MM.1S (cell line): Measurements from ENCODE around the gene OLFM4.

Experiments used
- DNase-seq: peaks from one replicate; pipeline ENCODE4 v3.0.0-alpha.2; 2015
- H2AFZ ChIP-seq: fragments of 300-600 bp; sonication (generic); 2 replicates; pipeline ENCODE4 v1.6.0; 2016; ENCODE audit warnings: antibody characterized with exemption, low read length
- H3F3A ChIP-seq: fragments of 300-600 bp; sonication (generic); 2 replicates; pipeline ENCODE4 v1.6.1; 2016; ENCODE audit warnings: mild to moderate bottlenecking, antibody characterized with exemption, low read length, moderate library complexity, mixed read lengths; ENCODE audit not compliant: insufficient read depth
- H3K27ac ChIP-seq: fragments of 300-600 bp; sonication (generic); 2 replicates; pipeline ENCODE4 v1.5.1; 2016; ENCODE audit warnings: mild to moderate bottlenecking, low read length
- H3K27me3 ChIP-seq: fragments of 300-600 bp; sonication (generic); replicated peaks from 2 replicates; pipeline ENCODE4 v1.6.0; 2016; ENCODE audit warnings: low read length; ENCODE audit not compliant: insufficient read depth
- H3K36me3 ChIP-seq: fragments of 300-600 bp; sonication (generic); replicated peaks from 2 replicates; pipeline ENCODE4 v1.6.1; 2016; ENCODE audit warnings: mild to moderate bottlenecking, low read length, mixed read lengths; ENCODE audit not compliant: insufficient read depth
- H3K4me1 ChIP-seq: fragments of 300-600 bp; sonication (generic); 2 replicates; pipeline ENCODE4 v1.6.1; 2016; ENCODE audit warnings: low read length, mixed read lengths
- H3K4me2 ChIP-seq: fragments of 300-600 bp; sonication (generic); 2 replicates; pipeline ENCODE4 v1.6.0; 2016; ENCODE audit warnings: low read depth, low read length
- H3K4me3 ChIP-seq: fragments of 300-600 bp; sonication (generic); 2 replicates; pipeline ENCODE4 v1.5.1; 2016; ENCODE audit warnings: low read length, mixed read lengths
- H3K79me2 ChIP-seq: fragments of 300-600 bp; sonication (generic); 2 replicates; pipeline ENCODE4 v1.6.1; 2016; ENCODE audit warnings: mixed run types, low read length, mixed read lengths
- H3K9ac ChIP-seq: fragments of 300-600 bp; sonication (generic); 2 replicates; pipeline ENCODE4 v1.6.1; 2016; ENCODE audit warnings: low read length, mixed read lengths
- H3K9me2 ChIP-seq: fragments of 300-600 bp; sonication (generic); replicated peaks from 2 replicates; pipeline ENCODE4 v1.6.1; 2016; ENCODE audit warnings: mild to moderate bottlenecking, low read length, mixed read lengths; ENCODE audit not compliant: insufficient read depth
- H3K9me3 ChIP-seq: fragments of 300-600 bp; sonication (generic); replicated peaks from 2 replicates; pipeline ENCODE4 v1.6.1; 2016; ENCODE audit warnings: mild to moderate bottlenecking, low read length, mixed read lengths; ENCODE audit not compliant: insufficient read depth
- H4K20me1 ChIP-seq: fragments of 300-600 bp; sonication (generic); 2 replicates; pipeline ENCODE4 v1.6.1; 2016; ENCODE audit warnings: mild to moderate bottlenecking, low read length, moderate library complexity, mixed read lengths; ENCODE audit not compliant: insufficient read depth
- CTCF ChIP-seq: fragments of 300-600 bp; sonication (generic); IDR thresholded peaks from 2 replicates; pipeline ENCODE4 v1.5.1; 2016; ENCODE audit warnings: antibody characterized with exemption, low read length, mixed read lengths
- EZH2 ChIP-seq: fragments of 300-600 bp; sonication (generic); optimal IDR thresholded peaks from 2 replicates; pipeline ENCODE3; 2017; ENCODE audit warnings: low read depth, mild to moderate bottlenecking, antibody characterized with exemption, low read length, mixed read lengths
- EZH2phosphoT487 ChIP-seq: fragments of 300-600 bp; sonication (generic); IDR thresholded peaks from 2 replicates; pipeline ENCODE4 v1.6.1; 2018; ENCODE audit warnings: antibody characterized with exemption, low read length

Gene OLFM4

GRCh38 chr13:53020764-53021335 is 7.8 kb upstream of the OLFM4 start:
- H3K4me1 ChIP-seq: no peaks in the 10 kb centered on the region
- H3K79me2 ChIP-seq: no peaks in the 10 kb centered on the region
- no peak for TF ChIP-seq EZH2
- TF ChIP-seq CTCF: no peak
- no peak for TF ChIP-seq EZH2phosphoT487
- H3K4me3 ChIP-seq: no peak overlapping the region
- H3K36me3 ChIP-seq: no peaks in the 10 kb centered on the region
- H2AFZ ChIP-seq: no peak overlapping the region
- H3K27ac ChIP-seq: no peak overlapping the region
- H3F3A ChIP-seq: no peaks in the 10 kb centered on the region
- DNase-seq: no peak
- no peaks in the 10 kb centered on the region for H3K9me2 ChIP-seq
- no peak overlapping the region for H3K9ac ChIP-seq
- H4K20me1 ChIP-seq: no peaks in the 10 kb centered on the region
- H3K27me3 ChIP-seq: no peaks in the 10 kb centered on the region
- no peak overlapping the region for H3K4me2 ChIP-seq
- no peaks in the 10 kb centered on the region for H3K9me3 ChIP-seq

GRCh38 chr13:53023246-53023645 is 5.4 kb upstream of the OLFM4 start:
- no peak for DNase-seq
- TF ChIP-seq EZH2phosphoT487 (no peak), EZH2 (no peak), CTCF (no peak)
- H3K27ac ChIP-seq: no peak overlapping the region
- no peaks in the 10 kb centered on the region for H4K20me1 ChIP-seq
- H3K9me3 ChIP-seq: no peaks in the 10 kb centered on the region
- H3K27me3 ChIP-seq: no peaks in the 10 kb centered on the region
- no peaks in the 10 kb centered on the region for H3K9me2 ChIP-seq
- H3F3A ChIP-seq: no peaks in the 10 kb centered on the region
- H3K4me2 ChIP-seq: no peak overlapping the region
- no peak overlapping the region for H3K9ac ChIP-seq
- no peak overlapping the region for H2AFZ ChIP-seq
- H3K4me3 ChIP-seq: no peak overlapping the region
- no peaks in the 10 kb centered on the region for H3K36me3 ChIP-seq
- no peaks in the 10 kb centered on the region for H3K4me1 ChIP-seq
- no peaks in the 10 kb centered on the region for H3K79me2 ChIP-seq

GRCh38 chr13:53028063-53028462 is 550 bp upstream of the OLFM4 start:
- TF ChIP-seq CTCF: no peak
- TF ChIP-seq EZH2: no peak
- TF ChIP-seq EZH2phosphoT487: no peak
- H3K4me1 ChIP-seq: no peaks in the 10 kb centered on the region
- no peaks in the 10 kb centered on the region for H3K36me3 ChIP-seq
- H3K9me2 ChIP-seq: no peaks in the 10 kb centered on the region
- H3K79me2 ChIP-seq: no peaks in the 10 kb centered on the region
- no peak overlapping the region for H3K4me3 ChIP-seq
- no peak overlapping the region for H2AFZ ChIP-seq
- no peaks in the 10 kb centered on the region for H3K9me3 ChIP-seq
- H3F3A ChIP-seq: no peaks in the 10 kb centered on the region
- no peak overlapping the region for H3K9ac ChIP-seq
- DNase-seq: no peak
- H3K27ac ChIP-seq: no peak overlapping the region
- H4K20me1 ChIP-seq: no peaks in the 10 kb centered on the region
- no peak overlapping the region for H3K4me2 ChIP-seq
- H3K27me3 ChIP-seq: no peaks in the 10 kb centered on the region
